ENCODE data around the gene PTPN9.
"Not testable (repeated sequence)": the region's sequence is repeated elsewhere in the genome, so short reads cannot be mapped to it uniquely, and the experiment has no call there.

PTPN9 gene

GRCh38 chr15:75446151-75446550 lies 133.0 kb downstream of the PTPN9 start:
- peak overlapping the region; percentile 3; the same call in 1 of the 2 replicates for H3K9ac ChIP-seq (ENCODE audit: low read length)
- H3K27me3 ChIP-seq (ENCODE audit: low read length): no peaks in the 10 kb centered on the region
- H3K9me3 ChIP-seq (ENCODE audit: insufficient read depth, low read length): no peaks in the 10 kb centered on the region
- H3K4me3 ChIP-seq (ENCODE audit: insufficient read depth, low read length, poor library complexity, severe bottlenecking): no peak overlapping the region
- H3K4me2 ChIP-seq (ENCODE audit: low read depth, low read length, poor library complexity, severe bottlenecking): peak overlapping the region; percentile 45
- H3K27ac ChIP-seq (ENCODE audit: low read depth, low read length): peak overlapping the region; percentile 45
- H2AFZ ChIP-seq (ENCODE audit: low read depth, low read length, severe bottlenecking): no peak overlapping the region
- H3K36me3 ChIP-seq (ENCODE audit: low read length): peaks cover 3% of the 10 kb centered on the region; the same call in 1 of the 2 replicates
- TF ChIP-seq CTCF (IDR thresholded peaks at IDR 0.05; ENCODE audit: insufficient read depth, low read length, poor library complexity, severe bottlenecking) (no peak), EZH2phosphoT487 (conservative IDR thresholded peaks at IDR 0.05; ENCODE audit: low read length) (no peak)
- peaks cover 94% of the 10 kb centered on the region for H3K79me2 ChIP-seq (ENCODE audit: insufficient read depth, low read length)
- H4K20me1 ChIP-seq (ENCODE audit: low read depth, low read length): peaks cover 19% of the 10 kb centered on the region
- H3K9me2 ChIP-seq (replicated peaks; ENCODE audit: insufficient read depth, low read length): no peaks in the 10 kb centered on the region
- H3F3A ChIP-seq (ENCODE audit: insufficient read depth): peaks cover 23% of the 10 kb centered on the region

- H2AFZ ChIP-seq (ENCODE audit: low read depth, low read length, severe bottlenecking); H3K9ac ChIP-seq (ENCODE audit: low read length); H3K27me3 ChIP-seq (ENCODE audit: low read length); H3K36me3 ChIP-seq (ENCODE audit: low read length); H3K4me2 ChIP-seq (ENCODE audit: low read depth, low read length, poor library complexity, severe bottlenecking); H3K4me3 ChIP-seq (ENCODE audit: insufficient read depth, low read length, poor library complexity, severe bottlenecking); H3K9me3 ChIP-seq (ENCODE audit: insufficient read depth, low read length); H3K9me2 ChIP-seq (replicated peaks; ENCODE audit: insufficient read depth, low read length): not testable (repeated sequence)
- Histone ChIP-seq H3K79me2 (ENCODE audit: insufficient read depth, low read length) (peaks cover 99% of the 10 kb centered on the region), H3K27ac (ENCODE audit: low read depth, low read length) (peak overlapping the region; percentile 45; the same call in 1 of the 2 replicates), H4K20me1 (ENCODE audit: low read depth, low read length) (peaks cover 19% of the 10 kb centered on the region), H3F3A (ENCODE audit: insufficient read depth) (peaks cover 21% of the 10 kb centered on the region)
Measured at GRCh38 chr15:75445324-75445723, 133.8 kb downstream of the PTPN9 start.

GRCh38 chr15:75443972-75444453 lies 135.1 kb downstream of the PTPN9 start:
- not testable (repeated sequence) for H3K4me2 ChIP-seq (ENCODE audit: low read depth, low read length, poor library complexity, severe bottlenecking); H2AFZ ChIP-seq (ENCODE audit: low read depth, low read length, severe bottlenecking); H3K27ac ChIP-seq (ENCODE audit: low read depth, low read length); H4K20me1 ChIP-seq (ENCODE audit: low read depth, low read length); H3K4me3 ChIP-seq (ENCODE audit: insufficient read depth, low read length, poor library complexity, severe bottlenecking); H3K27me3 ChIP-seq (ENCODE audit: low read length); H3K9me2 ChIP-seq (replicated peaks; ENCODE audit: insufficient read depth, low read length); H3K36me3 ChIP-seq (ENCODE audit: low read length); H3K9ac ChIP-seq (ENCODE audit: low read length); H3K9me3 ChIP-seq (ENCODE audit: insufficient read depth, low read length)
- peaks cover 10% of the 10 kb centered on the region for H3F3A ChIP-seq (ENCODE audit: insufficient read depth)
- H3K79me2 ChIP-seq (ENCODE audit: insufficient read depth, low read length): peaks cover 98% of the 10 kb centered on the region

GRCh38 chr15:75437721-75438120 lies 141.4 kb downstream of the PTPN9 start:
- Histone ChIP-seq H3F3A (ENCODE audit: insufficient read depth) (0 out of 2 replicates have a peak, but pooled peaks cover 4% of the 10 kb centered on the region), H3K9me3 (ENCODE audit: insufficient read depth, low read length) (no peaks in the 10 kb centered on the region), H3K4me2 (ENCODE audit: low read depth, low read length, poor library complexity, severe bottlenecking) (no peak overlapping the region), H4K20me1 (ENCODE audit: low read depth, low read length) (peaks cover 19% of the 10 kb centered on the region), H2AFZ (ENCODE audit: low read depth, low read length, severe bottlenecking) (no peak overlapping the region), H3K4me3 (ENCODE audit: insufficient read depth, low read length, poor library complexity, severe bottlenecking) (no peak overlapping the region), H3K36me3 (ENCODE audit: low read length) (peaks cover 5% of the 10 kb centered on the region; the same call in 1 of the 2 replicates), H3K79me2 (ENCODE audit: insufficient read depth, low read length) (peaks cover 95% of the 10 kb centered on the region), H3K27ac (ENCODE audit: low read depth, low read length) (no peak overlapping the region), H3K9ac (ENCODE audit: low read length) (no peak overlapping the region), H3K27me3 (ENCODE audit: low read length) (no peaks in the 10 kb centered on the region), H3K9me2 (replicated peaks; ENCODE audit: insufficient read depth, low read length) (no peaks in the 10 kb centered on the region)
- TF ChIP-seq EZH2phosphoT487 (conservative IDR thresholded peaks at IDR 0.05; ENCODE audit: low read length) (no peak), CTCF (IDR thresholded peaks at IDR 0.05; ENCODE audit: insufficient read depth, low read length, poor library complexity, severe bottlenecking) (no peak)

Measured in SU-DHL-6 (cell line).